Epithelial cell of alveolus of lung (primary cell): ENCODE results near the gene KIAA0753. TPM values are rescaled to one million over a fixed set of nuclear protein-coding genes. Genes with fewer than 3 reads are reported as not detected.

Source experiments
- total RNA-seq: library from RNA; depleted of rRNA; stranded (reverse); fragments of >200 nt; gene quantifications from 2 replicates; pipeline ENCODE4 v1.2.1, GENCODE V29; 2015

Gene KIAA0753
- total RNA-seq, result 9.3 and 11.7 TPM in 2 replicates

DNA sequence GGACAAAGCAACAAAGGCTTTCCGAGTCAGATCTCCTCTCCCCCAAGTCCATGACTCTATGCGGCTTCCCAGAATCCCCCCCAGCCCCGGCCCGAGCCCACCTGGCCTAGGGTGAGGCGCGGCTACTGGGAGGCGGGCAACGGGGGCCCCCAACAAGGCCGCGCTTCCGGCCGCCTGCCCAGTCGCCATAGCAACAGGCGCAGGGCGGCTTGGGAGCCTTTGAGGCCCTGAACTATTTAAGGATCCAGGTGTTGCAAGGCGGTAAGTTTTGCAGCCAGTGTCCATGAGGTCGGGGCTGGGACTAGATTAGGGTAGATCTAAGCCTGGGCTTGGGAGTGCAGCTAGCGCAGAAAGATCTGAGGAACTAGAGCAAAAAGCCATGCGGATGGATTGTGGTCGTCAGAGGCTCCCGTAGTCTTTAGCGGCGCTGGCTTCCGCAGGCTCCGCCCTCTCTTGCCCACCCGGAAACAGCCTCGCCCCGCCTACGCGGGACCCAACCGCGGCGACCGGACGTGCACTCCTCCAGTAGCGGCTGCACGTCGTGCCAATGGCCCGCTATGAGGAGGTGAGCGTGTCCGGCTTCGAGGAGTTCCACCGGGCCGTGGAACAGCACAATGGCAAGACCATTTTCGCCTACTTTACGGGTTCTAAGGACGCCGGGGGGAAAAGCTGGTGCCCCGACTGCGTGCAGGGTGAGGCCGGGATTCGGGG lies at the start of gene KIAA0753, which contains the start of gene TXNDC17:
TSS of gene KIAA0753 (minus strand) at position 176 of the 711 bp plus-strand sequence. CDS start 5,608 bp downstream, outside the sequence.
TSS of gene TXNDC17 (plus strand) at position 525 of the 711 bp plus-strand sequence. CDS start at position 548, 23 bp downstream.

DNA sequence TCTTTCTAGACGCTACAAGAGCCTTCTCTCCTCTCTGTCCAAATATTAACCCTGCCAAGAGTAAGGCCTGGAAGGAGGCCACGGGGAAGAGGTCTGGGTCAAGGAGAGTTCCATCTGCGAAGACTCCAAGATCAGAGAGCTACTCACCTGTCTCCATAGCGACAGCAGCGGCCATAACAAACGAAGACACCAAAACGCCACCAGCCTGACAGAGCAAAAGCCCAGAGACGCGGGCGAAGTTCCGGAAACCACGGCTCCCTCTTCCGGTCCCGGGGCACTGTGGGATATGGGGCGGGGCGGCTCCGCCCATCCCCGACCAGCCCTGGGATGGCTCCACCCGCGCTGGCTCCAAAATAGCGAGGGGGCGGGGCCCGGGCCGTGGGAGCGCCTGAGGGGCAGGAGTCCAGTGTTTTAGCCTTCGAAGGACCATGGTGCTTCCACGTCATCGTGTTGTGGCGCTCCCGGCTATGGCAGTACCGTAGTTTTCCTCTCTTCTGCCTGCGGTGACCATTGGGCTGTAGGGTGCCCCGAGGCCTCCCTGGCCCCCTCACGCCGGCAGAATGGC lies 10.9 kb upstream of the KIAA0753 start, which contains the start of the genes C17orf100 and MED31:
TSS of gene C17orf100 (plus strand) at position 409 of the 565 bp plus-strand sequence. CDS start at position 561, 152 bp downstream.
TSS of gene MED31 (minus strand) at position 252 of the 565 bp plus-strand sequence. CDS start at position 175, 77 bp downstream.

DNA sequence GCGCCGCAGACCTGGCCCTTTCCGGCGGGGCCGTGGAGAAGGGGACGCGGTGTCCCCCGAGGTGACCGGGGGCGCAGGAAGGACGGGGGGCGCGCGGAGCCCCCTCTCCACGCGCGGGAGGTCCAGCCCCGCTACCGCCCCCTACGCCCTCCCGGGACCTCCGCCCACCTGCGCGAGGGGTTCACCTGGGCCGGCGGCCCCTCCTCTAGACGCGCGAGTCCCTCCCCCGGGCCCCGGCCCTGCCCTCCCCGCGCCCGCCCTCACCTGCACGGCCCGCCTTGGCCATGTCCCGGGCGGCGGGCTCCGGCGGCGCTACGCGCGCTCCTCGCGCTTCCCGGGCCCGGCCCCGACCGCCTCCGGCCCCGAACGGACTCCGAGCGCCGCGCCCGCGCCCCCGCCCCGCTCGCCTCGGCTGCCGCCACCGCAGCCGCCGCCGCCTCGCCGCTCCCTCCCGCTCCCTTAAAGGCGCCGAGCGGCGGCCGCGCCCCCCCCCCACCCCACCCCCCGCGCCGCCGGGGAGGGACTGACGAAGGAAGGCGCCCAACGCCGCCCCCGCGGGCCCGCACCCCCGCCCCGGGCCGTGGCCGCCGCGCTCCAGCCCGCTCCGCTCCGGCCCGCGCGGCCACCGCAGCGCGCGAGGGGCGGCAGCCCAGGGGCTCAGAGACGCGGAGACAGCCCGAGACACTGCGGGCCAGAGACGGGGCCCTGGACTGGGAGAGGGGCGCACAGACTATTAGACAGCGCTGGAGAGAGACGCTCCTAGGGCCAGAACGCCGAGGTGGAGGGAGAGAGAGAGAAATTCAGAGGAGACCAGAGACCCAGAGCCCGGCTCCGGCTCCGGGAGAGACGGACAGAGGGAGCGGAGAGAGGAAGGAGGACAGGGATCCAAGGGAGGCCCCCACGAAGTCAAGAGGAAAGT lies 84.1 kb downstream of the KIAA0753 start, which contains the start of gene PITPNM3:
TSS of gene PITPNM3 (minus strand) at position 435 of the 919 bp plus-strand sequence. CDS start at position 286, 149 bp downstream.

Other genes with a start within 250 kb of the KIAA0753 start
- not detected in 2 replicates for gene AIPL1, start 205.6 kb downstream of the KIAA0753 start, total RNA-seq
- gene PIMREG, start 196.3 kb downstream of the KIAA0753 start, total RNA-seq, result 37.6 and 38.3 TPM in 2 replicates
- 1.0 and 1.6 TPM in 2 replicates for gene PITPNM3, start 84.2 kb downstream of the KIAA0753 start, total RNA-seq
- gene TXNDC17, start 349 bp upstream of the KIAA0753 start, total RNA-seq, result 148 and 248 TPM in 2 replicates
- gene MED31, start 10.9 kb upstream of the KIAA0753 start, total RNA-seq, result 16.0 and 22.1 TPM in 2 replicates
- 0.40 and 0.91 TPM in 2 replicates for gene C17orf100, start 11.1 kb upstream of the KIAA0753 start, total RNA-seq
- gene SLC13A5, start 72.7 kb upstream of the KIAA0753 start, total RNA-seq, result 1.7 TPM in 1 of 2 replicates, not detected in the other
- 0.64 and 10.9 TPM in 2 replicates for gene XAF1, start 115.3 kb upstream of the KIAA0753 start, total RNA-seq
- 0.52 TPM in 1 of 2 replicates, not detected in the other for gene FBXO39, start 135.5 kb upstream of the KIAA0753 start, total RNA-seq
- gene TEKT1, start 191.0 kb upstream of the KIAA0753 start, total RNA-seq, result not detected in 2 replicates